ENCODE results near the gene MCU.
A peak's percentile ranks its signal among the peaks of the same experiment; 100 is the strongest.

- TF ChIP-seq CTCF (IDR thresholded peaks at IDR 0.05; ENCODE audit: low read depth, low read length) (no peak), POLR2A (IDR thresholded peaks at IDR 0.05; ENCODE audit: extremely low read depth, insufficient read length) (no peak), MYC (IDR thresholded peaks at IDR 0.05; ENCODE audit: low read depth, low read length) (peak; percentile 80)
Observed at GRCh38 chr10:72913287-72913686, 221.3 kb downstream of the MCU start.
